Measurements from ENCODE around the gene YWHAE.
"Not testable (repeated sequence)": the region's sequence is repeated elsewhere in the genome, so short reads cannot be mapped to it uniquely, and the experiment has no call there.

YWHAE gene

GRCh38 chr17:1373707-1374237 lies 26.2 kb downstream of the YWHAE start:
- DNase-seq, result no peak

- no peak for DNase-seq
Measured at GRCh38 chr17:1372618-1373017, 27.4 kb downstream of the YWHAE start.

GRCh38 chr17:1371893-1372590 lies 28.0 kb downstream of the YWHAE start:
- no peak for DNase-seq

GRCh38 chr17:1368588-1368987 lies 31.4 kb downstream of the YWHAE start:
- no peak for DNase-seq

- no peak for DNase-seq
Measured at GRCh38 chr17:1367351-1367745, 32.7 kb downstream of the YWHAE start.

- DNase-seq, result no peak
Measured at GRCh38 chr17:1366234-1366633, 33.8 kb downstream of the YWHAE start.

- peak; percentile 39 for DNase-seq
Measured at GRCh38 chr17:1365445-1366039, 34.5 kb downstream of the YWHAE start.

GRCh38 chr17:1362964-1363363 lies 37.1 kb downstream of the YWHAE start:
- no peak for DNase-seq

GRCh38 chr17:1362065-1362848 lies 37.8 kb downstream of the YWHAE start:
- DNase-seq, result no peak

- peak; percentile 16 for DNase-seq
Measured at GRCh38 chr17:1360975-1361374, 39.0 kb downstream of the YWHAE start.

GRCh38 chr17:1360315-1360714 lies 39.7 kb downstream of the YWHAE start:
- not testable (repeated sequence) for DNase-seq

- DNase-seq, result no peak
Measured at GRCh38 chr17:1354030-1354429, 46.0 kb downstream of the YWHAE start.

GRCh38 chr17:1352530-1352929 lies 47.5 kb downstream of the YWHAE start:
- DNase-seq, result not testable (repeated sequence)

- no peak for DNase-seq
Measured at GRCh38 chr17:1351971-1352370, 48.1 kb downstream of the YWHAE start.

GRCh38 chr17:1351275-1351674 lies 48.7 kb downstream of the YWHAE start:
- DNase-seq, result no peak

- DNase-seq, result no peak
Measured at GRCh38 chr17:1347589-1348323, 52.3 kb downstream of the YWHAE start.

GRCh38 chr17:1344521-1344920 lies 55.5 kb downstream of the YWHAE start:
- no peak for DNase-seq

- no peak for DNase-seq
Measured at GRCh38 chr17:1343554-1343953, 56.5 kb downstream of the YWHAE start.

- DNase-seq, result no peak
Measured at GRCh38 chr17:1340371-1340770, 59.7 kb downstream of the YWHAE start.

- no peak for DNase-seq
Measured at GRCh38 chr17:1331708-1332107, 68.3 kb downstream of the YWHAE start.

- no peak for DNase-seq
Measured at GRCh38 chr17:1329745-1330343, 70.2 kb downstream of the YWHAE start.

GRCh38 chr17:1328437-1328836 lies 71.6 kb downstream of the YWHAE start:
- no peak for DNase-seq

GRCh38 chr17:1325766-1326165 lies 74.3 kb downstream of the YWHAE start:
- no peak for DNase-seq

Data from stimulated activated CD4-positive, alpha-beta T cell treated with anti-CD3 and anti-CD28 coated beads, Interleukin-12 subunit alpha, Interleukin-12 subunit beta, amount 100 ng/mL, for 4 hours (primary cell).